Adrenal gland (tissue), 5 donors: ENCODE data around the gene RNF151.

ENCODE experiments used
- CTCF ChIP-seq, 6 experiments: fragments of 450-650 bp in 4 of 6; fragments of 200-600 bp in 2 of 6; sonication (generic) in 1 of 6; IDR thresholded peaks; 1 replicate in 5 of 6; 2 replicates in 1 of 6; pipeline versions ENCODE4 v1.5.1 to v1.8.0; 2016 to 2021; ENCODE audit warnings: antibody characterized with exemption in 6 of 6, mild to moderate bottlenecking in 2 of 6, moderate library complexity in 1 of 6
- POLR2A ChIP-seq, 2 donors: fragments of 450-650 bp; IDR thresholded peaks; one replicate each; pipeline ENCODE4 v1.6.1; 2017; ENCODE audit warnings: antibody characterized with exemption in 2 of 2, mild to moderate bottlenecking in 2 of 2, moderate library complexity in 1 of 2
- donor health status: DM: no; HTN: no; CAD: no.

- TF ChIP-seq POLR2A (IDR thresholded peaks at IDR 0.05) (no peak), CTCF (IDR thresholded peaks at IDR 0.05) (no peak)
Measured at GRCh38 chr16:1949507-1949906, 17.1 kb upstream of the RNF151 start.
